ENCODE data around the gene TFCP2L1. TPM values are rescaled to one million over a fixed set of nuclear protein-coding genes. Genes with fewer than 3 reads are reported as not detected.
"Not testable (repeated sequence)": the region's sequence is repeated elsewhere in the genome, so short reads cannot be mapped to it uniquely, and the experiment has no call there.

Gene TFCP2L1
- total and polyA plus RNA-seq, 2 experiments from 2014 or later = 0.94 to 6.4 TPM

- H3K9me2 ChIP-seq (ENCODE audit: insufficient read depth) = no peaks in the 10 kb centered on the region
- TF ChIP-seq STAT1 (IDR thresholded peaks at IDR 0.05; ENCODE audit: unreplicated experiment) (no peak), EZH2 (IDR thresholded peaks at IDR 0.05; ENCODE audit: low read depth, unreplicated experiment) (no peak), POLR2AphosphoS5 (IDR thresholded peaks at IDR 0.05; ENCODE audit: low read depth) (no peak), ZNF114 (CRISPR knock-in tag; IDR thresholded peaks at IDR 0.05) (no peak), ETS1 (IDR thresholded peaks at IDR 0.05) (no peak), EZH2phosphoT487 (IDR thresholded peaks at IDR 0.05; ENCODE audit: unreplicated experiment) (no peak), CTCF (conservative IDR thresholded peaks at IDR 0.05; ENCODE audit: low read depth in 2 of 2) (no peak), NANOG (IDR thresholded peaks at IDR 0.05; ENCODE audit: borderline replicate concordance) (no peak)
- H3K79me2 ChIP-seq (replicated peaks; ENCODE audit: insufficient read depth) = no peaks in the 10 kb centered on the region
- no peaks in the 10 kb centered on the region for H3K27me3 Mint-ChIP-seq (ENCODE audit: insufficient read depth, low read depth, poor library complexity)
- H3K27ac Mint-ChIP-seq = no peak overlapping the region
- no peaks in the 10 kb centered on the region for H3K27me3 ChIP-seq (ENCODE audit: insufficient read depth)
- no peaks in the 10 kb centered on the region for H3K36me3 Mint-ChIP-seq (ENCODE audit: low read depth)
- no peaks in the 10 kb centered on the region for H3K36me3 ChIP-seq (ENCODE audit: insufficient read depth)
- no peaks in the 10 kb centered on the region for H3K4me1 ChIP-seq (ENCODE audit: insufficient read depth)
- H3K9me3 Mint-ChIP-seq = no peaks in the 10 kb centered on the region
- no peak overlapping the region for H2AFZ ChIP-seq
- H3F3A ChIP-seq (replicated peaks; ENCODE audit: low read depth) = no peaks in the 10 kb centered on the region
- H3K4me3 ChIP-seq = no peak overlapping the region
- peaks cover 4% of the 10 kb centered on the region; the same call in 1 of the 2 replicates for H4K20me1 ChIP-seq (replicated peaks; ENCODE audit: insufficient read depth)
- ATAC-seq = no peak
- peaks cover 2% of the 10 kb centered on the region; the same call in 1 of the 3 replicates for H3K4me1 Mint-ChIP-seq
- DNase-seq (ENCODE audit: low spot score) = no peak
- H3K27ac ChIP-seq (ENCODE audit: low read depth) = no peak overlapping the region
- no peak overlapping the region for H3K4me3 Mint-ChIP-seq
- no peak overlapping the region for H3K4me2 ChIP-seq
Observed at GRCh38 chr2:121272596-121272995, 12.4 kb downstream of the TFCP2L1 start.

- not testable (repeated sequence) for H3K27ac ChIP-seq (ENCODE audit: low read depth); H3K9me3 Mint-ChIP-seq; ATAC-seq; H3K4me1 ChIP-seq (ENCODE audit: insufficient read depth); H4K20me1 ChIP-seq (replicated peaks; ENCODE audit: insufficient read depth); H3K36me3 ChIP-seq (ENCODE audit: insufficient read depth); H3K4me3 Mint-ChIP-seq; DNase-seq (ENCODE audit: low spot score); H2AFZ ChIP-seq; H3K9me2 ChIP-seq (ENCODE audit: insufficient read depth); H3K27me3 ChIP-seq (ENCODE audit: insufficient read depth); H3K4me1 Mint-ChIP-seq; H3K36me3 Mint-ChIP-seq (ENCODE audit: low read depth); H3K27ac Mint-ChIP-seq; H3K79me2 ChIP-seq (replicated peaks; ENCODE audit: insufficient read depth); H3K4me2 ChIP-seq; H3K27me3 Mint-ChIP-seq (ENCODE audit: insufficient read depth, low read depth, poor library complexity); H3F3A ChIP-seq (replicated peaks; ENCODE audit: low read depth); H3K4me3 ChIP-seq
Observed at GRCh38 chr2:121269436-121269835, 15.6 kb downstream of the TFCP2L1 start.

GRCh38 chr2:121266543-121267106 lies 18.4 kb downstream of the TFCP2L1 start:
- no peak for TF ChIP-seq CTCF (conservative IDR thresholded peaks at IDR 0.05; ENCODE audit: low read depth in 2 of 2)
- TF ChIP-seq EZH2 (IDR thresholded peaks at IDR 0.05; ENCODE audit: low read depth, unreplicated experiment) = no peak
- TF ChIP-seq NANOG (IDR thresholded peaks at IDR 0.05; ENCODE audit: borderline replicate concordance) = no peak
- TF ChIP-seq ZNF114 (CRISPR knock-in tag; IDR thresholded peaks at IDR 0.05) = no peak
- TF ChIP-seq ETS1 (IDR thresholded peaks at IDR 0.05) = no peak
- TF ChIP-seq ZNF331 (CRISPR knock-in tag; IDR thresholded peaks at IDR 0.05; ENCODE audit: low read depth) = no peak
- TF ChIP-seq POLR2AphosphoS5 (IDR thresholded peaks at IDR 0.05; ENCODE audit: low read depth) = no peak
- no peak for TF ChIP-seq STAT1 (IDR thresholded peaks at IDR 0.05; ENCODE audit: unreplicated experiment)
- no peak for TF ChIP-seq JUNB (IDR thresholded peaks at IDR 0.05; ENCODE audit: unreplicated experiment)
- TF ChIP-seq EZH2phosphoT487 (IDR thresholded peaks at IDR 0.05; ENCODE audit: unreplicated experiment) = no peak
- Histone ChIP-seq H3K27ac (ENCODE audit: low read depth) (no peak overlapping the region), H3K79me2 (replicated peaks; ENCODE audit: insufficient read depth) (no peaks in the 10 kb centered on the region), H3K4me3 (no peak overlapping the region), H3F3A (replicated peaks; ENCODE audit: low read depth) (no peaks in the 10 kb centered on the region), H3K9me2 (ENCODE audit: insufficient read depth) (no peaks in the 10 kb centered on the region), H3K27me3 (ENCODE audit: insufficient read depth) (no peaks in the 10 kb centered on the region), H3K36me3 (ENCODE audit: insufficient read depth) (no peaks in the 10 kb centered on the region), H3K4me1 (ENCODE audit: insufficient read depth) (no peaks in the 10 kb centered on the region), H2AFZ (no peak overlapping the region), H3K4me2 (no peak overlapping the region), H4K20me1 (replicated peaks; ENCODE audit: insufficient read depth) (peaks cover 4% of the 10 kb centered on the region; the same call in 1 of the 2 replicates)
- ATAC-seq (no peak), DNase-seq (ENCODE audit: low spot score) (no peak)
- Mint-ChIP-seq H3K27me3 (ENCODE audit: insufficient read depth, low read depth, poor library complexity) (peaks cover 4% of the 10 kb centered on the region), H3K36me3 (ENCODE audit: low read depth) (no peaks in the 10 kb centered on the region), H3K4me1 (no peaks in the 10 kb centered on the region), H3K9me3 (no peaks in the 10 kb centered on the region), H3K4me3 (no peak overlapping the region), H3K27ac (no peak overlapping the region)

Data from GM23338 (cell line).